K562 (cell line): ENCODE results near the gene SNTG2. TPM values are rescaled to one million over a fixed set of nuclear protein-coding genes. Genes with fewer than 3 reads are reported as not detected.

ENCODE experiments used
- ATAC-seq: fragments of 200-7000 bp; cut with Tn5 transposase; 3 replicates; pipeline ENCODE4 v1.9.1; 2020; ENCODE audit warnings: moderate library complexity
- BruUV-seq: library from RNA; stranded (reverse); fragments of 400-500 nt; replicated peaks from 2 replicates; lab custom pipeline; 2021; lab: Mats Ljungman, UMichigan
- CTCF ChIA-PET: fragments of 300-600 bp; formaldehyde crosslinking; extraction: SDS; loops from one replicate; lab custom pipeline; 2021; ENCODE audit warnings: low intra/inter-chr PET ratio; lab: Yijun Ruan, JAX
- POLR2A ChIA-PET: fragments of 300-600, 350-650 bp; sonication (Branson Sonifier 250); formaldehyde crosslinking; extraction: SDS; loops from one replicate; lab custom pipeline; 2021; ENCODE audit warnings: antibody characterized with exemption, inconsistent platforms; lab: Yijun Ruan, JAX
- DNase-seq, 4 experiments: peaks; one replicate each; pipeline versions ENCODE4 v3.0.0 to v3.0.0-alpha.2; 2011 to 2018; ENCODE audit warnings: low spot score in 3 of 4, mixed read lengths in 3 of 4; ENCODE audit errors: extremely low read depth in 1 of 4
- FAIRE-seq: peaks from 2 replicates; lab custom pipeline; 2011; peaks lifted over from hg19 to GRCh38; lab: Jason Lieb, UNC
- H2AFZ ChIP-seq: 2 replicates; pipeline ENCODE4 v1.6.0; 2011; ENCODE audit warnings: low read depth, low read length, control low read depth, inconsistent platforms
- H3K27ac ChIP-seq: fragments of 200-600 bp; 3 replicates; pipeline ENCODE4 v1.8.0; 2011; ENCODE audit warnings: low read depth, mild to moderate bottlenecking, control low read depth, inconsistent platforms, low read length, moderate library complexity, mixed read lengths; ENCODE audit errors: extremely low read depth
- H3K27me3 ChIP-seq, 2 experiments: fragments of 300-600 bp in 1 of 2; 2 replicates in 1 of 2; 3 replicates in 1 of 2; pipeline versions ENCODE4 v1.6.0 to v1.8.0; 2011; ENCODE audit warnings: inconsistent platforms in 2 of 2, low read length in 2 of 2, mild to moderate bottlenecking in 1 of 2, mixed read lengths in 1 of 2, moderate library complexity in 1 of 2; ENCODE audit not compliant: control insufficient read depth in 2 of 2, insufficient read depth in 2 of 2
- H3K36me3 ChIP-seq: fragments of 300-600 bp; 3 replicates; pipeline ENCODE4 v1.8.0; 2011; ENCODE audit warnings: mild to moderate bottlenecking, low read length, inconsistent platforms; ENCODE audit not compliant: control insufficient read depth, insufficient read depth
- H3K4me1 ChIP-seq, 2 experiments: fragments of 200-600 bp in 1 of 2; replicated peaks in 1 of 2; 2 replicates in 1 of 2; 3 replicates in 1 of 2; pipeline versions ENCODE4 v1.5.1 to v1.8.0; 2011; ENCODE audit warnings: inconsistent platforms in 2 of 2, low read length in 2 of 2, mild to moderate bottlenecking in 1 of 2, mixed read lengths in 1 of 2, moderate library complexity in 1 of 2; ENCODE audit not compliant: control insufficient read depth in 2 of 2, insufficient read depth in 2 of 2
- H3K4me2 ChIP-seq: 2 replicates; pipeline ENCODE4 v1.6.1; 2011; ENCODE audit warnings: low read length, control low read depth, inconsistent platforms, mixed read lengths; ENCODE audit not compliant: insufficient read depth
- H3K4me3 ChIP-seq: fragments of 200-600 bp; sonication (generic), shearing (Covaris generic); 2 replicates; pipeline ENCODE4 v1.5.1; 2016; ENCODE audit warnings: control low read depth, inconsistent platforms
- H3K79me2 ChIP-seq: fragments of 200-600 bp; 3 replicates; pipeline ENCODE4 v1.8.0; 2011; ENCODE audit warnings: low read length, inconsistent platforms; ENCODE audit not compliant: control insufficient read depth, insufficient read depth
- H3K9ac ChIP-seq, 2 experiments: 2 replicates each; pipeline versions ENCODE4 v1.6.0 to v1.6.1; 2011; ENCODE audit warnings: low read depth in 2 of 2, low read length in 2 of 2, control low read depth in 1 of 2, inconsistent platforms in 1 of 2, mild to moderate bottlenecking in 1 of 2, mixed read lengths in 1 of 2; ENCODE audit not compliant: insufficient read depth in 1 of 2
- H3K9me1 ChIP-seq: one replicate; pipeline ENCODE4 v1.6.0; 2011; ENCODE audit warnings: inconsistent platforms, mild to moderate bottlenecking, low read length, moderate library complexity; ENCODE audit not compliant: control insufficient read depth, insufficient read depth
- H3K9me3 ChIP-seq: replicated peaks from 2 replicates; pipeline ENCODE4 v1.5.1; 2011; ENCODE audit warnings: low read depth, low read length, inconsistent platforms; ENCODE audit not compliant: control insufficient read depth, insufficient read depth
- H4K20me1 ChIP-seq: replicated peaks from 2 replicates; pipeline ENCODE4 v1.6.1; 2011; ENCODE audit warnings: low read length, inconsistent platforms, mixed read lengths; ENCODE audit not compliant: control insufficient read depth, insufficient read depth
- ASH1L ChIP-seq: fragments of 450-650 bp; IDR thresholded peaks from 2 replicates; pipeline ENCODE4 v1.6.1; 2018; ENCODE audit warnings: borderline replicate concordance, mild to moderate bottlenecking, low read depth; ENCODE audit not compliant: partially characterized antibody
- COPS2 ChIP-seq: fragments of 450-650 bp; conservative IDR thresholded peaks from 2 replicates; pipeline ENCODE4 v1.6.1; 2016; ENCODE audit warnings: mild to moderate bottlenecking, moderate library complexity
- ZC3H4 ChIP-seq: sonication (generic); formaldehyde crosslinking; IDR thresholded peaks from 2 replicates; pipeline ENCODE4 v1.9.0; 2021; ENCODE audit warnings: missing genetic modification reagents, borderline replicate concordance
- ZNF347 ChIP-seq: fragments of 450-650 bp; formaldehyde crosslinking; IDR thresholded peaks from 2 replicates; pipeline ENCODE4 v1.4.0; 2020; ENCODE audit warnings: low read depth, mild to moderate bottlenecking, moderate library complexity
- ZNF77 ChIP-seq: fragments of 250-450 bp; sonication (Bioruptor Pico); IDR thresholded peaks from 2 replicates; pipeline ENCODE4 v1.5.0; 2020
- WGBS: fragments of 100-300 bp; shearing (Covaris generic); methylation state at CpG from one replicate; pipeline ENCODE4 v1.1.6; 2016; ENCODE audit warnings: low coverage, mixed read lengths; ENCODE audit not compliant: insufficient coverage; ENCODE audit errors: missing lambda C conversion rate; 5-methylcytosine and 5-hydroxymethylcytosine counted together
- in situ Hi-C: fragments of 300-500 bp; cut with MboI; formaldehyde crosslinking; loops from 4 replicates; pipeline ENCODE4 v1.15.0; 2018; ENCODE audit warnings: inconsistent platforms, mixed read lengths
- intact Hi-C: fragments of 100-400 bp; cut with micrococcal nuclease; formaldehyde crosslinking; loops from 2 replicates; pipeline ENCODE4 v1.14.2; 2022
- polyA plus RNA-seq, 8 experiments: library from polyadenylated mRNA; depleted of rRNA in 4 of 8; stranded (reverse) in 5 of 8; unstranded in 3 of 8; fragments of >200 nt; fragmentation: Nextera tagmentation in 2 of 8; fragmentation: Illumina TruSeq in 1 of 8; extraction: Ambion mirVana in 2 of 8; extraction: Trizol in 1 of 8; gene quantifications; 2 replicates each; pipeline versions ENCODE4 v1.2.1 to v1.2.3, GENCODE V29; 2011 to 2014; ENCODE audit warnings: inconsistent platforms in 1 of 8, missing spikeins in 1 of 8
- total RNA-seq, 7 experiments: library from RNA; depleted of rRNA in 6 of 7; stranded (reverse); fragments of >200 nt in 6 of 7; fragmentation: Illumina TruSeq in 2 of 7; extraction: Trizol in 2 of 7; gene quantifications; 2 replicates each; pipeline versions ENCODE4 v1.2.1 to v1.2.3, GENCODE V29; 2011 to 2021; ENCODE audit warnings: low replicate concordance in 1 of 7
- TF ChIP-seq, protein P1 (sequence below): fragments of 200-800 bp; sonication (Bioruptor generic); IDR thresholded peaks from 2 replicates; pipeline ENCODE4 v1.6.1; 2017; ENCODE audit warnings: missing genetic modification characterization, missing compliant biosample characterization
- TF ChIP-seq, protein P2 (sequence below): fragments of 250-450 bp; sonication (Bioruptor Pico); IDR thresholded peaks from 2 replicates; pipeline ENCODE4 v1.8.0; 2022; ENCODE audit warnings: moderate library complexity, mild to moderate bottlenecking, inconsistent platforms

Gene SNTG2
- total and polyA plus RNA-seq, 9 of the 15 experiments (the other 6 are each of a cell fraction or from before 2014, with no cell fraction given) = not detected

DNA sequence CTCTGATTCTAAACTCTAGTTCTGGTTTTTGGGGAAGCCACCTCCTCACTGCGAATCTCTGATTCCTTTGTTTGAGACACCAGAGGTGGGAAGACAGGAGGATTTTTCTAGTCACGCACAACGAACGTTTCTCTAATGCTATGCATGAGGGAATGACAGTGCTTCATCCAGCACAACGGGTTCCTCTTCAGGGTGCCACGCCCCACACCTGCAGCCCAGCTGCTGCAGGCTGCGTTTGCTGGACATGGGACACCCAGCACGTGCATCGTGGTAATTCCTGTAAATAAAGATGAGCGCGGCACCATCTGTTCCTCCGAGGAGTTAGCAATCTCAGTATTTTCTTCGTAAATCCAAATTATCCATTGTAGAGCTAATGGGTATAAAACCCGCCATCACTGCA is 425.1 kb downstream of the SNTG2 start:
- BruUV-seq = no TSS peak
- Histone ChIP-seq H3K27me3 (peaks cover 8 to 43% of the 10 kb centered on the region in 2 experiments; a peak in 4 of 5 replicates), H3K4me3 (no peak overlapping the region), H3K4me1 (no peaks in the 10 kb centered on the region), H2AFZ (no peak overlapping the region), H3K36me3 (no peaks in the 10 kb centered on the region), H3K9me1 (no peaks in the 10 kb centered on the region), H4K20me1 (no peaks in the 10 kb centered on the region), H3K4me2 (no peak overlapping the region), H3K9ac (no peak overlapping the region), H3K79me2 (no peaks in the 10 kb centered on the region), H3K27ac (no peak overlapping the region), H3K9me3 (no peaks in the 10 kb centered on the region)
- ChIA-PET POLR2A (no interaction called here), CTCF (no interaction called here)
- FAIRE-seq (no peak), DNase-seq (no peak), ATAC-seq (no peak)
- intact Hi-C loops = no loop called here
- in situ Hi-C loops = no loop called here
- WGBS = 0% methylated on average over 14 of the region's 14 CpGs
- TF ChIP-seq ZNF77 (CRISPR knock-in tag) = no peak
- TF ChIP-seq ASH1L = no peak
- TF ChIP-seq COPS2 = no peak
- TF ChIP-seq, protein P1, sequence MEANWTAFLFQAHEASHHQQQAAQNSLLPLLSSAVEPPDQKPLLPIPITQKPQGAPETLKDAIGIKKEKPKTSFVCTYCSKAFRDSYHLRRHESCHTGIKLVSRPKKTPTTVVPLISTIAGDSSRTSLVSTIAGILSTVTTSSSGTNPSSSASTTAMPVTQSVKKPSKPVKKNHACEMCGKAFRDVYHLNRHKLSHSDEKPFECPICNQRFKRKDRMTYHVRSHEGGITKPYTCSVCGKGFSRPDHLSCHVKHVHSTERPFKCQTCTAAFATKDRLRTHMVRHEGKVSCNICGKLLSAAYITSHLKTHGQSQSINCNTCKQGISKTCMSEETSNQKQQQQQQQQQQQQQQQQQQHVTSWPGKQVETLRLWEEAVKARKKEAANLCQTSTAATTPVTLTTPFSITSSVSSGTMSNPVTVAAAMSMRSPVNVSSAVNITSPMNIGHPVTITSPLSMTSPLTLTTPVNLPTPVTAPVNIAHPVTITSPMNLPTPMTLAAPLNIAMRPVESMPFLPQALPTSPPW = no peak
- TF ChIP-seq ZC3H4 (CRISPR knock-in tag) = no peak
- no peak for TF ChIP-seq ZNF347
- TF ChIP-seq, protein P2, sequence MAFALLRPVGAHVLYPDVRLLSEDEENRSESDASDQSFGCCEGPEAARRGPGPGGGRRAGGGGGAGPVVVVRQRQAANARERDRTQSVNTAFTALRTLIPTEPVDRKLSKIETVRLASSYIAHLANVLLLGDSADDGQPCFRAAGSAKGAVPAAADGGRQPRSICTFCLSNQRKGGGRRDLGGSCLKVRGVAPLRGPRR = no peak
